HUES48 (cell line): ENCODE results near the gene CHCHD2.
A peak's percentile ranks its signal among the peaks of the same experiment; 100 is the strongest.
"Not testable (repeated sequence)": the region's sequence is repeated elsewhere in the genome, so short reads cannot be mapped to it uniquely, and the experiment has no call there.

Source experiments
- H3K27ac ChIP-seq: one replicate; pipeline ENCODE4 v1.7.0; 2013; ENCODE audit warnings: low read depth, low read length, inconsistent platforms
- H3K27me3 ChIP-seq: 2 replicates; pipeline ENCODE4 v1.6.1; 2013; ENCODE audit warnings: mild to moderate bottlenecking, low read length; ENCODE audit not compliant: control insufficient read depth, insufficient read depth
- H3K36me3 ChIP-seq: 2 replicates; pipeline ENCODE4 v1.6.1; 2013; ENCODE audit warnings: low read length; ENCODE audit not compliant: control insufficient read depth, insufficient read depth
- H3K4me1 ChIP-seq: 2 replicates; pipeline ENCODE4 v1.6.1; 2013; ENCODE audit warnings: mild to moderate bottlenecking, low read length; ENCODE audit not compliant: control insufficient read depth, insufficient read depth
- H3K4me3 ChIP-seq: 2 replicates; pipeline ENCODE4 v1.5.1; 2013; ENCODE audit warnings: mild to moderate bottlenecking, low read depth, low read length
- H3K9ac ChIP-seq: 2 replicates; pipeline ENCODE4 v1.6.1; 2013; ENCODE audit warnings: mild to moderate bottlenecking, low read depth, low read length, moderate library complexity
- H3K9me3 ChIP-seq: 2 replicates; pipeline ENCODE4 v1.6.1; 2013; ENCODE audit warnings: low read length; ENCODE audit not compliant: control insufficient read depth, insufficient read depth

CHCHD2 gene

DNA sequence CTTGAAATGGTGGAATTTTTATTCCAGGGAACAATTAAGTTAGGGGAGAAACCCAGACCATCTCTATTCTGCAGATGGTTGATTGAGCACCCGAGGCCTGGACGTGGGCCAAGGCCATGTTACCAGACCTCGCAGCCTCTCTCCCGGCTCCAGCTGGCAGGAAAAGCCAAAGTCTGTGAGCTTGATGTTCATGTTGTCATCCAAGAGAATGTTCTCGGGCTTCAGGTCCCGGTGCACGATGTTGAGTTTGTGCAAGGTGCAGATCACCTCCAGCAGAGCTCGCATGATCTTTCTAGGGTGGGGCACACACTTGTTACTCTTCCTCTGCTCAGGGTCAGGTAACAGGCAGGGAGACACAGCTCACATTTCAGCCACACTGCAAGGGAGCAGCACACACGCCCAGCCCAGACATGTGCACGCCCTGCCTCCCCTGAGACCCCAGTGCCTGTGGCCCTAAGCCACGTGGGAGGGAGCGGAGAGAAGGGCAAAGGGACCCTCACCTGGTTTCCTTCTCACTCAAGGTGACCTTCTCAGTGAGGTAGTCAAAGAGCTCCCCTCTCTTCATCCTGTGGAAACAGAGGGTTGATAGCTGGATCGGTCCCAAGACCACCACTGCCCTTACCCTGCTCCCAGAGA is 23.0 kb downstream of the CHCHD2 start:
- no peak overlapping the region for H3K4me3 ChIP-seq
- H3K9ac ChIP-seq = no peak overlapping the region
- H3K36me3 ChIP-seq = peaks cover 17% of the 10 kb centered on the region
- no peak overlapping the region for H3K27ac ChIP-seq
- no peaks in the 10 kb centered on the region for H3K9me3 ChIP-seq
- H3K4me1 ChIP-seq = no peaks in the 10 kb centered on the region
- H3K27me3 ChIP-seq = no peaks in the 10 kb centered on the region

- H3K27ac ChIP-seq = no peak overlapping the region
- no peak overlapping the region for H3K9ac ChIP-seq
- H3K4me3 ChIP-seq = no peak overlapping the region
- H3K36me3 ChIP-seq = peaks cover 24% of the 10 kb centered on the region
- H3K27me3 ChIP-seq = no peaks in the 10 kb centered on the region
- H3K9me3 ChIP-seq = no peaks in the 10 kb centered on the region
- H3K4me1 ChIP-seq = no peaks in the 10 kb centered on the region
Measured at GRCh38 chr7:56081626-56082340, 24.5 kb downstream of the CHCHD2 start.

DNA sequence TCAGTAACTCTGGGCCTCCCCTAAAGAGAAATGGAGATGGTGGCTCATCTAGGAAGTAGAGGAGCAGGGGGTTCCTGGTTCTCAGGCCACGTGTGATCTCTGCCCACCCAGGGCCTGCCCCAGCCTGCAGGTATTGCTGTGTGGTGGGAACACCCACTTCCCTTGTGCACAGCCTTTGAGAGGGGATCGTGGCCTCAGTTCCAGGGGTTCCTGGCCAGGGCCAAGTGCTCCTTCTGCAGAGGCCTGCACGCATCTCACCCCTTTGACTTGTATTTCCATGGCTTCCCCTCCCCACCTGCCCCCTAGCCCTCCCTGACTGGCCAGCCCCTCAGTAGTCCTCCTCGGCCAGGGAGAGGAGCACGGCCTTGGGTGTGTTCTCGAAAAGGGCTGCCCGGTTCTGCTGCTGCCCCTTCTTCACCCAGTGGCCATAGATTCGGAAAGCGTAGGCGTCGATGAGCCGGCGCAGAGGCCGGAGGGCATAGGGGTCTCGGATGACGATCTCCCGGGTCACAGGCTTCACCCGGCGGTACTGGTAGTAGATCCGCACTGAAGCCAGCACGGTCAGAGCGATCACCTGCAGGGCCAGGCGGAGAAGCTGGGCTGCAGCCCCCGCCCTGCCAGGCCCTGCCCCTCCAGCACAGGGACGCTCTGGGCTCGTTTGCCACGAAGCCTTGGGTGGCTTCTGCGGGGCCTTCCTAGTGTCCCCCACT is 25.4 kb downstream of the CHCHD2 start:
- not testable (repeated sequence) for H3K4me1 ChIP-seq, H3K9me3 ChIP-seq, H3K4me3 ChIP-seq, H3K27me3 ChIP-seq, H3K9ac ChIP-seq, H3K27ac ChIP-seq
- H3K36me3 ChIP-seq = peaks cover 29% of the 10 kb centered on the region

DNA sequence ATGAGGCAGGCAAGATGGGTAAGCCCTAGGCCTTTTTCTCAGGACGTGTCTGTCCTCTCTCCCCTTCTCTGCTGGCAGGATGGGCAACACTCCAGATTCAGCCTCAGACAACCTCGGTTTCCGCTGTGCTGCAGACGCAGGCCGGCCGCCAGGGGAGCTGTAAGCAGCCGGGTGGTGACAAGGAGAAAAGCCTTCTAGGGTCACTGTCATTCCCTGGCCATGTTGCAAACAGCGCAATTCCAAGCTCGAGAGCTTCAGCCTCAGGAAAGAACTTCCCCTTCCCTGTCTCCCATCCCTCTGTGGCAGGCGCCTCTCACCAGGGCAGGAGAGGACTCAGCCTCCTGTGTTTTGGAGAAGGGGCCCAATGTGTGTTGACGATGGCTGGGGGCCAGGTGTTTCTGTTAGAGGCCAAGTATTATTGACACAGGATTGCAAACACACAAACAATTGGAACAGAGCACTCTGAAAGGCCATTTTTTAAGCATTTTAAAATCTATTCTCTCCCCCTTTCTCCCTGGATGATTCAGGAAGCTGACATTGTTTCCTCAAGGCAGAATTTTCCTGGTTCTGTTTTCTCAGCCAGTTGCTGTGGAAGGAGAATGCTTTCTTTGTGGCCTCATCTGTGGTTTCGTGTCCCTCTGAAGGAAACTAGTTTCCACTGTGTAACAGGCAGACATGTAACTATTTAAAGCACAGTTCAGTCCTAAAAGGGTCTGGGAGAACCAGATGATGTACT is 26.7 kb downstream of the CHCHD2 start:
- H3K4me3 ChIP-seq = no peak overlapping the region
- H3K27ac ChIP-seq = no peak overlapping the region
- H3K9me3 ChIP-seq = no peaks in the 10 kb centered on the region
- H3K36me3 ChIP-seq = peaks cover 29% of the 10 kb centered on the region
- H3K4me1 ChIP-seq = no peaks in the 10 kb centered on the region
- H3K9ac ChIP-seq = no peak overlapping the region
- no peaks in the 10 kb centered on the region for H3K27me3 ChIP-seq

GRCh38 chr7:56078196-56078595 is 28.1 kb downstream of the CHCHD2 start:
- peaks cover 29% of the 10 kb centered on the region for H3K36me3 ChIP-seq
- 0 out of 2 replicates have a peak, but pooled peaks cover 3% of the 10 kb centered on the region for H3K4me1 ChIP-seq
- H3K27me3 ChIP-seq = no peaks in the 10 kb centered on the region
- H3K27ac ChIP-seq = no peak overlapping the region
- no peak overlapping the region for H3K9ac ChIP-seq
- no peaks in the 10 kb centered on the region for H3K9me3 ChIP-seq
- H3K4me3 ChIP-seq = no peak overlapping the region

GRCh38 chr7:56077681-56078080 is 28.6 kb downstream of the CHCHD2 start:
- Histone ChIP-seq H3K4me3 (no peak overlapping the region), H3K36me3 (peaks cover 34% of the 10 kb centered on the region), H3K9ac (no peak overlapping the region), H3K27ac (no peak overlapping the region), H3K27me3 (no peaks in the 10 kb centered on the region), H3K9me3 (no peaks in the 10 kb centered on the region), H3K4me1 (0 out of 2 replicates have a peak, but pooled peaks cover 3% of the 10 kb centered on the region)

GRCh38 chr7:56074371-56074791 is 31.9 kb downstream of the CHCHD2 start:
- peak overlapping the region; percentile 52 for H3K27ac ChIP-seq
- H3K9me3 ChIP-seq = no peaks in the 10 kb centered on the region
- no peaks in the 10 kb centered on the region for H3K27me3 ChIP-seq
- H3K4me1 ChIP-seq = 0 out of 2 replicates have a peak, but pooled peaks cover 3% of the 10 kb centered on the region
- peaks cover 50% of the 10 kb centered on the region for H3K36me3 ChIP-seq
- no peak overlapping the region for H3K9ac ChIP-seq
- no peak overlapping the region for H3K4me3 ChIP-seq

DNA sequence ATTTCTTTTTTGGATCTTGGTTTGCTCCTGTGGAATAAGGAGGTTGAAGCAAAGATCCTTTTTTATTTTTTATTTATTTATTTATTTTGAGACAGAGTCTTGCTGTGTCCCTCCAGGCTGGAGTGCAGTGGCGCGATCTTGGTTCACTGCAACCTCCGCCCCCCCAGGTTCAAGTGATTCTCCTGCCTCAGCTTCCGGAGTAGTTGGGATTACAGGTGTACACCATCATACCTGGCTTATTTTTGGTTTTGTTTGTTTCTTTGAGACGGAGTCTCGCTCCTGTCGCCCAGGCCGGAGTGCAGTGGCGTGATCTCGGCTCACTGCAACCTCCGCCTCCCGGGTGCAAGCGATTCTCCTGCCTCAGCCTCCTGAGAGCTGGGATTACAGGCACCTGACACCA is 39.9 kb downstream of the CHCHD2 start:
- H3K27me3 ChIP-seq, H3K4me1 ChIP-seq, H3K27ac ChIP-seq, H3K4me3 ChIP-seq, H3K9ac ChIP-seq, H3K9me3 ChIP-seq: not testable (repeated sequence)
- H3K36me3 ChIP-seq = peaks cover 55% of the 10 kb centered on the region

- no peaks in the 10 kb centered on the region for H3K27me3 ChIP-seq
- peak within 1 kb of the TSS; percentile 67 for H3K4me3 ChIP-seq
- peak within 1 kb of the TSS; percentile 79 for H3K9ac ChIP-seq
- no peaks in the 10 kb centered on the region for H3K9me3 ChIP-seq
- H3K27ac ChIP-seq = peak within 1 kb of the TSS; percentile 93
- peaks cover 57% of the 10 kb centered on the region for H3K36me3 ChIP-seq
- peaks cover 6% of the 10 kb centered on the region for H3K4me1 ChIP-seq
Measured at GRCh38 chr7:56063882-56064625, 42.2 kb downstream of the CHCHD2 start, which contains the start of gene SUMF2. SUMF2 (plus strand) TSS chr7:56064286; CDS start chr7:56064312, 26 bp downstream.

- peaks cover 6% of the 10 kb centered on the region for H3K4me1 ChIP-seq
- H3K27me3 ChIP-seq = no peaks in the 10 kb centered on the region
- no peaks in the 10 kb centered on the region for H3K9me3 ChIP-seq
- H3K4me3 ChIP-seq = peak overlapping the region; percentile 67
- H3K36me3 ChIP-seq = peaks cover 57% of the 10 kb centered on the region
- 0 out of 2 replicates have a peak overlapping the region, but pooled peaks have one; percentile 4 for H3K9ac ChIP-seq
- H3K27ac ChIP-seq = peak overlapping the region; percentile 93
Measured at GRCh38 chr7:56063500-56063881, 42.8 kb downstream of the CHCHD2 start.
